Keratinocyte (primary cell): ENCODE data around the gene HORMAD2. TPM values are rescaled to one million over a fixed set of nuclear protein-coding genes. Genes with fewer than 3 reads are reported as not detected.

Source experiments
- DNase-seq: peaks from one replicate; pipeline ENCODE4 v3.0.0-alpha.2; 2011; ENCODE audit warnings: low read depth, missing footprints, low spot score
- FAIRE-seq: peaks from 2 replicates; lab custom pipeline; 2011; peaks lifted over from hg19 to GRCh38; lab: Jason Lieb, UNC
- H2AFZ ChIP-seq: 2 replicates; pipeline ENCODE4 v1.6.0; 2012; ENCODE audit warnings: low read length, control low read depth, inconsistent platforms; ENCODE audit not compliant: control insufficient read depth
- H3K27ac ChIP-seq: 2 replicates; pipeline ENCODE4 v1.5.1; 2011; ENCODE audit warnings: low read length; ENCODE audit not compliant: control insufficient read depth, insufficient read depth
- H3K27me3 ChIP-seq: 3 replicates; pipeline ENCODE4 v1.6.0; 2011; ENCODE audit warnings: low read length; ENCODE audit not compliant: control insufficient read depth, insufficient read depth; ENCODE audit errors: extremely low read depth
- H3K36me3 ChIP-seq, 2 experiments: 2 replicates in 1 of 2; 3 replicates in 1 of 2; pipeline ENCODE4 v1.5.1; 2011; ENCODE audit warnings: low read length in 2 of 2, mild to moderate bottlenecking in 1 of 2; ENCODE audit not compliant: control insufficient read depth in 2 of 2, insufficient read depth in 2 of 2; ENCODE audit errors: extremely low read depth in 1 of 2
- H3K4me1 ChIP-seq: 3 replicates; pipeline ENCODE4 v1.5.1; 2011; ENCODE audit warnings: low read length; ENCODE audit not compliant: control insufficient read depth, insufficient read depth; ENCODE audit errors: extremely low read depth
- H3K4me2 ChIP-seq: 3 replicates; pipeline ENCODE4 v1.6.0; 2011; ENCODE audit warnings: low read depth, low read length; ENCODE audit not compliant: control insufficient read depth, insufficient read depth; ENCODE audit errors: extremely low read depth
- H3K4me3 ChIP-seq, 3 experiments: fragments of 200-600 bp in 1 of 3; sonication (generic) in 1 of 3; 2 replicates in 2 of 3; 3 replicates in 1 of 3; pipeline ENCODE4 v1.5.1; 2011 to 2016; ENCODE audit warnings: low read length in 3 of 3, mild to moderate bottlenecking in 3 of 3, control low read depth in 2 of 3, inconsistent platforms in 1 of 3, low read depth in 1 of 3, mixed read lengths in 1 of 3, mixed run types in 1 of 3, moderate library complexity in 1 of 3; ENCODE audit not compliant: control insufficient read depth in 2 of 3, insufficient read depth in 2 of 3; ENCODE audit errors: extremely low read depth in 1 of 3
- H3K79me2 ChIP-seq: 2 replicates; pipeline ENCODE4 v1.6.0; 2012; ENCODE audit warnings: low read length; ENCODE audit not compliant: control insufficient read depth, insufficient read depth
- H3K9ac ChIP-seq: 3 replicates; pipeline ENCODE4 v1.6.0; 2011; ENCODE audit warnings: low read length; ENCODE audit not compliant: control insufficient read depth, insufficient read depth; ENCODE audit errors: extremely low read depth
- H3K9me1 ChIP-seq: 3 replicates; pipeline ENCODE4 v1.6.0; 2011; ENCODE audit warnings: low read length; ENCODE audit not compliant: control insufficient read depth, insufficient read depth; ENCODE audit errors: extremely low read depth
- H3K9me3 ChIP-seq: 2 replicates; pipeline ENCODE4 v1.5.1; 2012; ENCODE audit warnings: low read depth, low read length; ENCODE audit not compliant: control insufficient read depth
- H4K20me1 ChIP-seq: 3 replicates; pipeline ENCODE4 v1.6.0; 2011; ENCODE audit warnings: low read length; ENCODE audit not compliant: control insufficient read depth, insufficient read depth; ENCODE audit errors: extremely low read depth
- CTCF ChIP-seq, 3 experiments: IDR thresholded peaks in 1 of 3; conservative IDR thresholded peaks in 1 of 3; optimal IDR thresholded peaks in 1 of 3; 2 replicates in 2 of 3; 3 replicates in 1 of 3; pipeline versions ENCODE3 to v1.5.1; 2011; ENCODE audit warnings: low read length in 3 of 3, mild to moderate bottlenecking in 3 of 3, moderate library complexity in 2 of 3, control low read depth in 1 of 3, inconsistent platforms in 1 of 3; ENCODE audit not compliant: insufficient read depth in 2 of 3; ENCODE audit errors: extremely low read depth in 1 of 3
- EZH2 ChIP-seq: IDR thresholded peaks from one replicate; pipeline ENCODE4 v1.6.1; 2012; ENCODE audit warnings: inconsistent platforms, mild to moderate bottlenecking, low read length, moderate library complexity
- dilution Hi-C: fragments of 300-500 bp; cut with MboI; formaldehyde crosslinking; loops from one replicate; pipeline ENCODE4 v1.7.0; 2020; ENCODE audit warnings: low sequenced_read_pairs; ENCODE audit not compliant: extremely low pct_ligation_motif_present
- polyA plus RNA-seq, 5 experiments: library from polyadenylated mRNA; depleted of rRNA in 3 of 5; stranded (reverse) in 3 of 5; stranded (forward) in 1 of 5; unstranded in 1 of 5; fragments of >200 nt; gene quantifications; 1 replicate in 1 of 5; 2 replicates in 3 of 5; 3 replicates in 1 of 5; pipeline versions ENCODE4 v1.2.1 to v1.2.3, GENCODE V29; 2011 to 2012; ENCODE audit warnings: missing spikeins in 2 of 5, low read depth in 1 of 5, low replicate concordance in 1 of 5

HORMAD2 gene
- polyA plus RNA-seq, 1 donor (not counting 4 experiments of a cell fraction or from before 2014, with no cell fraction given): not detected

- H3K27ac ChIP-seq: no peak overlapping the region
- H3K9ac ChIP-seq: no peak overlapping the region
These were observed 105.3 kb downstream of the HORMAD2 start for GRCh38 chr22:30185549-30185948.

GRCh38 chr22:30186041-30186440 is 105.8 kb downstream of the HORMAD2 start:
- TF ChIP-seq EZH2: no peak
- no peak for TF ChIP-seq CTCF (optimal IDR thresholded peaks at IDR 0.05 in 1 of 3, IDR thresholded peaks at IDR 0.05 in 1 of 3, conservative IDR thresholded peaks at IDR 0.05 in 1 of 3; ENCODE audit: extremely low read depth in 1 of 3, insufficient read depth in 2 of 3, low read length in 3 of 3)
- H3K36me3 ChIP-seq: no peaks in the 10 kb centered on the region
- H3K9me1 ChIP-seq: no peaks in the 10 kb centered on the region
- H3K9me3 ChIP-seq: no peaks in the 10 kb centered on the region
- H3K4me3 ChIP-seq: no peak overlapping the region
- no peaks in the 10 kb centered on the region for H4K20me1 ChIP-seq
- dilution Hi-C loops: no loop called here
- no peaks in the 10 kb centered on the region for H3K4me1 ChIP-seq
- no peaks in the 10 kb centered on the region for H3K27me3 ChIP-seq
- DNase-seq (no peak), FAIRE-seq (no peak)
- no peak overlapping the region for H3K9ac ChIP-seq
- no peak overlapping the region for H3K4me2 ChIP-seq
- H2AFZ ChIP-seq: no peak overlapping the region
- no peak overlapping the region for H3K27ac ChIP-seq
- H3K79me2 ChIP-seq: no peaks in the 10 kb centered on the region

More at GRCh38 chr22:30185549-30185948, 105.3 kb downstream of the HORMAD2 start:
- no peaks in the 10 kb centered on the region for H4K20me1 ChIP-seq
- H3K79me2 ChIP-seq: no peaks in the 10 kb centered on the region
- no peaks in the 10 kb centered on the region for H3K27me3 ChIP-seq
- dilution Hi-C loops: no loop called here
- FAIRE-seq (no peak), DNase-seq (no peak)
- no peak overlapping the region for H3K4me3 ChIP-seq
- no peaks in the 10 kb centered on the region for H3K4me1 ChIP-seq
- no peak overlapping the region for H3K4me2 ChIP-seq
- H3K9me3 ChIP-seq: no peaks in the 10 kb centered on the region
- H3K9me1 ChIP-seq: no peaks in the 10 kb centered on the region
- H3K36me3 ChIP-seq: no peaks in the 10 kb centered on the region
- H2AFZ ChIP-seq: no peak overlapping the region
- TF ChIP-seq EZH2 (no peak), CTCF (optimal IDR thresholded peaks at IDR 0.05 in 1 of 3, IDR thresholded peaks at IDR 0.05 in 1 of 3, conservative IDR thresholded peaks at IDR 0.05 in 1 of 3; ENCODE audit: extremely low read depth in 1 of 3, insufficient read depth in 2 of 3, low read length in 3 of 3) (no peak)
